Measurements from ENCODE around the gene NDUFA7. TPM values are rescaled to one million over a fixed set of nuclear protein-coding genes. Genes with fewer than 3 reads are reported as not detected.
"Not testable (repeated sequence)": the region's sequence is repeated elsewhere in the genome, so short reads cannot be mapped to it uniquely, and the experiment has no call there.

The NDUFA7 gene
- total RNA-seq, 1 donor from 2014 or later: 49.6 TPM

- intact Hi-C loops (cut with micrococcal nuclease): not testable (repeated sequence)
These were observed 29.8 kb downstream of the NDUFA7 start for GRCh38 chr19:8291337-8291736.

GRCh38 chr19:8276508-8276907, 44.7 kb downstream of the NDUFA7 start:
- intact Hi-C loops (cut with micrococcal nuclease): not testable (repeated sequence)

DNA sequence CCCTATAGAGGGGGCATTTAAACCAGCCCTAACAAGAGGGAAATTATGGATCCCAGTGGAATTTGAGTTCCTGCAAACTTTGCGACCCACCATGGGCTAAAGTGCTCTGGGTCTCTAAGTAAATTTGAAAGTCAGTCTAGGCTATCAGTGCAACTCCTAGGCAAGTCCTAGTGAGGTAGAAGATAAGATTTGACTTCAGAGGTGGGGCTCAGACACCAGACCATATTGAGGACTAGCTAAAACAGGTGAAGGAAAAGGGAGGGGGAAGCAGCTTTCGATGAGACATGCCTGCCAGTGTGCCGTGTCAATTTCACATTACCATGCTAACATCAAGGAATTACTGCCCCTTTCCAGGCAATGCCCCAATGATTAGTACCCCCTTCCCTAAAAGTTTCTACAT, 51.5 kb downstream of the NDUFA7 start:
- intact Hi-C loops (cut with micrococcal nuclease): loop anchor here (5.0 kb wide), 1 partner anchor 53 kb away; the partner anchor contains the start of genes NDUFA7 and RPS28

- intact Hi-C loops (cut with micrococcal nuclease): loop anchor here (5.0 kb wide), 1 partner anchor 56 kb away; the partner anchor contains the start of genes NDUFA7 and RPS28
These were observed 55.3 kb downstream of the NDUFA7 start for GRCh38 chr19:8265872-8266271.

- intact Hi-C loops (cut with micrococcal nuclease): not testable (repeated sequence)
These were observed 56.9 kb downstream of the NDUFA7 start for GRCh38 chr19:8264248-8264647.

DNA sequence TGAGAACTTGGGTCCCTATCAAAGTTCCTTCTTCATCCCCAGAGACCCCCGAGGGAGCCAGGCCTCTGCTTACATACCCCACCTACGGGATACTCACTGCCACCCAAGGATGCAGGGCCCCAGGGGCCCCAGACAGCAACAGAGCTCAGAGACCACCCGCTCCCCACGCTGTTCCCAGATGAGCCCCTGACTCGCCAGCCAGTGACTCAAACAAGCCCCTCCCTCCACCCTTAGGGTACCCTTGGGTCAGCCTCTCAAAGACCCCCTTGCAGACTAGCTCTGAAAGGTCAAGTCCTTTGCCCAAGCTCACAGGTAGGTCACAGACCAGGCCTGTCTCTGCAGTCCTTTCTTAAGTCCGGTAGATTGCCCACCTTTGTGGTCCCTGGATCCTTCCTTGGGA, 58.7 kb downstream of the NDUFA7 start:
- intact Hi-C loops (cut with micrococcal nuclease): no loop called here

DNA sequence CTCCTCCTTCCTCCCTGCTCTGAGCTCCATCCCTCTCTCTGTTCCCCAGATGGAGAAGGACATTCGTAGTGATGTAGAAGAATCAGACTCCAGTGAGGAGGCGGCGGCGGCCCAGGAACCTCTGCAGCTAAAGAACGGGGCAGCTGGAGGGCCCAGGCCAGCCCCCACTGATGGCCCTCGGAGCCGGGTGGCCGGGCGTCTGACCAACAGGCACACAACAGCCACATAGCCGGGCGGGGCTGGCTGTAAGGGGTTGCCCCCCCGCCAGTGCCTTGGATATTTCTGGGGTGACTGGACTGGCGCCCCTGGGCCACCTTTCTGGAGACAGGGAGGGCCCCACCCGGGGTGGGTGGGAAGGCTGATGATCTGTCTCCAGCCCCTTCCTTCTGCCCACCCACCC, 59.3 kb downstream of the NDUFA7 start:
- intact Hi-C loops (cut with micrococcal nuclease): no loop called here

- intact Hi-C loops (cut with micrococcal nuclease): no loop called here
These were observed 59.8 kb downstream of the NDUFA7 start for GRCh38 chr19:8261347-8261746.

Other genes starting within 250 kb of the NDUFA7 start
- not detected in 2 replicates for gene FBN3, start 171.8 kb downstream of the NDUFA7 start, total RNA-seq
- gene CERS4, start 112.0 kb downstream of the NDUFA7 start, total RNA-seq: 18.6 and 22.2 TPM in 2 replicates
- 60.5 and 65.1 TPM in 2 replicates for gene CD320, start 13.0 kb downstream of the NDUFA7 start, total RNA-seq
- gene RPS28, start 121 bp upstream of the NDUFA7 start, total RNA-seq: 2,029 and 2,116 TPM in 2 replicates
- 1.5 and 2.2 TPM in 2 replicates for gene KANK3, start 21.9 kb upstream of the NDUFA7 start, total RNA-seq
- 0.30 and 0.36 TPM in 2 replicates for gene ANGPTL4, start 42.8 kb upstream of the NDUFA7 start, total RNA-seq
- gene RAB11B, start 69.0 kb upstream of the NDUFA7 start, total RNA-seq: 98.3 and 99.9 TPM in 2 replicates
- 16.9 and 17.5 TPM in 2 replicates for gene MARCHF2, start 91.9 kb upstream of the NDUFA7 start, total RNA-seq
- gene HNRNPM, start 123.6 kb upstream of the NDUFA7 start, total RNA-seq: 323 and 328 TPM in 2 replicates
- gene PRAM1, start 181.3 kb upstream of the NDUFA7 start, total RNA-seq: 1.4 and 2.5 TPM in 2 replicates
- gene ZNF414, start 192.8 kb upstream of the NDUFA7 start, total RNA-seq: 32.7 and 38.4 TPM in 2 replicates

Measured in T-helper 2 cell treated with Interferon-gamma antibody and Interleukin-4, amounts not matched to agents 100 ng/mL and 5 ng/mL, for 36 hours (primary cell).